HG02870 (cell line): ENCODE results near the gene NARS2.
"Not testable (repeated sequence)": the region's sequence is repeated elsewhere in the genome, so short reads cannot be mapped to it uniquely, and the experiment has no call there.

Experiments
- ATAC-seq: cut with Tn5 transposase; IDR thresholded peaks from one replicate; pipeline ENCODE4 v1.9.1; 2021; ENCODE audit warnings: mild to moderate bottlenecking, moderate library complexity; ENCODE audit not compliant: unreplicated experiment

NARS2 gene

GRCh38 chr11:78493413-78493975, 81.2 kb downstream of the NARS2 start:
- no peak for ATAC-seq

- no peak for ATAC-seq
These were observed 81.7 kb downstream of the NARS2 start for GRCh38 chr11:78492973-78493372.

- no peak for ATAC-seq
These were observed 85.5 kb downstream of the NARS2 start for GRCh38 chr11:78489184-78489583.

GRCh38 chr11:78478536-78478935, 96.1 kb downstream of the NARS2 start:
- no peak for ATAC-seq

- ATAC-seq = no peak
These were observed 98.6 kb downstream of the NARS2 start for GRCh38 chr11:78476066-78476465.

- no peak for ATAC-seq
These were observed 100.2 kb downstream of the NARS2 start for GRCh38 chr11:78474451-78474850.

- no peak for ATAC-seq
These were observed 101.8 kb downstream of the NARS2 start for GRCh38 chr11:78472905-78473304.

GRCh38 chr11:78472382-78472781, 102.3 kb downstream of the NARS2 start:
- no peak for ATAC-seq

GRCh38 chr11:78470861-78471442, 103.7 kb downstream of the NARS2 start:
- no peak for ATAC-seq

- no peak for ATAC-seq
These were observed 104.8 kb downstream of the NARS2 start for GRCh38 chr11:78469896-78470295.

- no peak for ATAC-seq
These were observed 106.7 kb downstream of the NARS2 start for GRCh38 chr11:78467931-78468330.

- ATAC-seq = no peak
These were observed 107.3 kb downstream of the NARS2 start for GRCh38 chr11:78467370-78467769.

GRCh38 chr11:78465169-78465942, 109.3 kb downstream of the NARS2 start:
- ATAC-seq = peak; percentile 99

- not testable (repeated sequence) for ATAC-seq
These were observed 109.9 kb downstream of the NARS2 start for GRCh38 chr11:78464787-78465168.

GRCh38 chr11:78460471-78460870, 114.2 kb downstream of the NARS2 start:
- no peak for ATAC-seq

- ATAC-seq = no peak
These were observed 114.9 kb downstream of the NARS2 start for GRCh38 chr11:78459738-78460137.

- ATAC-seq = no peak
These were observed 117.2 kb downstream of the NARS2 start for GRCh38 chr11:78457448-78457847.

GRCh38 chr11:78453140-78453935, 121.3 kb downstream of the NARS2 start:
- ATAC-seq = peak; percentile 52

GRCh38 chr11:78451371-78452150, 123.1 kb downstream of the NARS2 start:
- ATAC-seq = no peak

GRCh38 chr11:78450866-78451265, 123.8 kb downstream of the NARS2 start:
- no peak for ATAC-seq

- ATAC-seq = no peak
These were observed 124.8 kb downstream of the NARS2 start for GRCh38 chr11:78449866-78450265.
